ENCODE data around the gene CHSY3.

DNA sequence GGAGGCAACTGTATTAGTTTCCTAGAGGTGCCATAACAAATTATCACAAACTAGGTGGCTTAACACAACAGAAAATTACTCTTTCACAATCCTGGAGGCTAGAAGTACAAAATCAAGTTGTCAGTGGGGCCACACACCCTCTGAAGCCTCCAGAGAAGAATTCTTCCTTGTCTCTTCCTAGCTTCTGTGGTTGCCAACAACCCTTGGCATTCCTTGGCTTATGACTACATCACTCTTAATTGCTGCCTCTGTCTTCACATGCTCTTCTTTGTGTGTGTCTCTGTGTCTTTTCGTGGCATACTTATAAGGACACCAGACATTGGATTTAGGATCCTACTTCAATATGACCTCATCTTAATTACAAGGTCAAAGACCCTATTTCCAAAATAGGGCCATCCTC lies 327.5 kb downstream of the CHSY3 start:
- TF ChIP-seq ZNF274 (IDR thresholded peaks at IDR 0.05; ENCODE audit: low read depth, low read length): no peak
- no peak for TF ChIP-seq YY1 (IDR thresholded peaks at IDR 0.05; ENCODE audit: insufficient read depth, insufficient read length)

All from NT2/D1 (cell line).